CD4-positive, alpha-beta T cell treated with Interleukin-1 beta for 1 hour (primary cell): ENCODE data around the gene ANKRD33B.
"Not testable (repeated sequence)": the region's sequence is repeated elsewhere in the genome, so short reads cannot be mapped to it uniquely, and the experiment has no call there.

Experiments used
- DNase-seq, 2 donors: peaks; one replicate each; pipeline ENCODE4 v3.0.0-alpha.2; 2020 to 2022

ANKRD33B gene

GRCh38 chr5:10559871-10560270 lies 4.0 kb upstream of the ANKRD33B start:
- DNase-seq, result no peak

- DNase-seq, result peak in 1 of 2 donors; percentile 27
Observed at GRCh38 chr5:10562201-10563109, 1.4 kb upstream of the ANKRD33B start.

GRCh38 chr5:10563110-10563944 lies 543 bp upstream of the ANKRD33B start:
- peak; percentile 55 to 63 for DNase-seq

- no peak for DNase-seq
Observed at GRCh38 chr5:10564838-10565784, 1.2 kb downstream of the ANKRD33B start.

GRCh38 chr5:10565785-10566542 lies 2.1 kb downstream of the ANKRD33B start:
- no peak for DNase-seq

- DNase-seq, result no peak
Observed at GRCh38 chr5:10566543-10567068, 2.7 kb downstream of the ANKRD33B start.

GRCh38 chr5:10567121-10567591 lies 3.3 kb downstream of the ANKRD33B start:
- DNase-seq, result no peak

GRCh38 chr5:10567781-10568321 lies 4.0 kb downstream of the ANKRD33B start:
- no peak for DNase-seq

GRCh38 chr5:10570540-10570939 lies 6.7 kb downstream of the ANKRD33B start:
- DNase-seq, result not testable (repeated sequence)

- no peak for DNase-seq
Observed at GRCh38 chr5:10572451-10572850, 8.6 kb downstream of the ANKRD33B start.

GRCh38 chr5:10573487-10574145 lies 9.7 kb downstream of the ANKRD33B start:
- DNase-seq, result no peak

- DNase-seq, result not testable (repeated sequence)
Observed at GRCh38 chr5:10574879-10575278, 11.0 kb downstream of the ANKRD33B start.

- DNase-seq, result no peak
Observed at GRCh38 chr5:10576121-10576789, 12.4 kb downstream of the ANKRD33B start.

GRCh38 chr5:10576790-10577189 lies 12.9 kb downstream of the ANKRD33B start:
- DNase-seq, result no peak

- DNase-seq, result no peak
Observed at GRCh38 chr5:10577371-10578292, 13.8 kb downstream of the ANKRD33B start.

GRCh38 chr5:10578293-10578665 lies 14.4 kb downstream of the ANKRD33B start:
- no peak for DNase-seq

- DNase-seq, result peak in 1 of 2 donors; percentile 65
Observed at GRCh38 chr5:10578869-10579268, 15.0 kb downstream of the ANKRD33B start.
